Heart left ventricle (tissue), 13 donors: ENCODE measurements around the gene ZER1.

Experiments used
- CTCF ChIP-seq, 12 donors: fragments of 200-600 bp; sonication (generic) in 4 of 12; IDR thresholded peaks; one replicate each; pipeline versions ENCODE4 v1.5.0 to v1.8.0; 2018 to 2022; ENCODE audit warnings: antibody characterized with exemption in 12 of 12, mild to moderate bottlenecking in 5 of 12
- POLR2A ChIP-seq, 2 donors: fragments of 450-650 bp; IDR thresholded peaks; one replicate each; pipeline ENCODE4 v1.6.1; 2017; ENCODE audit warnings: antibody characterized with exemption in 2 of 2, mild to moderate bottlenecking in 2 of 2, moderate library complexity in 2 of 2
- donor health status: ischemic (EF 13 %, LVEDD 7.1; RV severe dilation, severe dysfunction).
- donor health status: DM: no; HTN: yes; CAD: no.
- donor health status: DM: no; HTN: no; CAD: no.
- donor health status: ischemic (EF 25% LVEDD 6.9; RV normal size, moderate dysfunction).
- donor health status: ischemic (EF 25% LVEDD 5.7; RV mildly dilated, moderate dysfunction).
- donor health status: ischemic (EF 35%, LVEDD 5.7; RV mildly dilated, moderate dysfunction).
- donor health status: nonischemic (EF 11% LVEDD 7.7; RV severe dilation, severe dysfunction).
- donor health status: DM: yes; HTN: yes; CAD: no.
- donor health status: PGD.
- donor health status: ischemic (EF 29% LVEDD 5.4; RV normal size, mild dysfunction).
- donor health status: nonischemic (EF 23%, LVEDD 6.1; RV moderate dilation, normal function).

- no peak for TF ChIP-seq POLR2A (IDR thresholded peaks at IDR 0.05)
- no peak for TF ChIP-seq CTCF (IDR thresholded peaks at IDR 0.05)
Measured at GRCh38 chr9:128718047-128718446, 53.7 kb downstream of the ZER1 start.
